Suprapubic skin (tissue), 4 donors: ENCODE data around the gene WNT5B.

Experiments
- EP300 ChIP-seq: sonication (generic); formaldehyde crosslinking; IDR thresholded peaks from one replicate; pipeline ENCODE4 v1.6.1; 2017; ENCODE audit warnings: antibody characterized with exemption
- POLR2A ChIP-seq, 2 donors: fragments of 450-650 bp; IDR thresholded peaks; one replicate each; pipeline ENCODE4 v1.6.1; 2017; ENCODE audit warnings: antibody characterized with exemption in 2 of 2, mild to moderate bottlenecking in 2 of 2, moderate library complexity in 2 of 2
- POLR2AphosphoS5 ChIP-seq, 3 donors: sonication (generic); formaldehyde crosslinking; IDR thresholded peaks; one replicate each; pipeline ENCODE4 v1.6.1; 2017; ENCODE audit warnings: antibody characterized with exemption in 3 of 3
- TF ChIP-seq, protein P1 (sequence below), 2 donors: fragments of 200-600 bp in 1 of 2; fragments of 450-650 bp in 1 of 2; sonication (generic) in 1 of 2; IDR thresholded peaks; one replicate each; pipeline ENCODE4 v1.5.1; 2016 to 2019; ENCODE audit warnings: antibody characterized with exemption in 2 of 2, mild to moderate bottlenecking in 1 of 2, moderate library complexity in 1 of 2

DNA sequence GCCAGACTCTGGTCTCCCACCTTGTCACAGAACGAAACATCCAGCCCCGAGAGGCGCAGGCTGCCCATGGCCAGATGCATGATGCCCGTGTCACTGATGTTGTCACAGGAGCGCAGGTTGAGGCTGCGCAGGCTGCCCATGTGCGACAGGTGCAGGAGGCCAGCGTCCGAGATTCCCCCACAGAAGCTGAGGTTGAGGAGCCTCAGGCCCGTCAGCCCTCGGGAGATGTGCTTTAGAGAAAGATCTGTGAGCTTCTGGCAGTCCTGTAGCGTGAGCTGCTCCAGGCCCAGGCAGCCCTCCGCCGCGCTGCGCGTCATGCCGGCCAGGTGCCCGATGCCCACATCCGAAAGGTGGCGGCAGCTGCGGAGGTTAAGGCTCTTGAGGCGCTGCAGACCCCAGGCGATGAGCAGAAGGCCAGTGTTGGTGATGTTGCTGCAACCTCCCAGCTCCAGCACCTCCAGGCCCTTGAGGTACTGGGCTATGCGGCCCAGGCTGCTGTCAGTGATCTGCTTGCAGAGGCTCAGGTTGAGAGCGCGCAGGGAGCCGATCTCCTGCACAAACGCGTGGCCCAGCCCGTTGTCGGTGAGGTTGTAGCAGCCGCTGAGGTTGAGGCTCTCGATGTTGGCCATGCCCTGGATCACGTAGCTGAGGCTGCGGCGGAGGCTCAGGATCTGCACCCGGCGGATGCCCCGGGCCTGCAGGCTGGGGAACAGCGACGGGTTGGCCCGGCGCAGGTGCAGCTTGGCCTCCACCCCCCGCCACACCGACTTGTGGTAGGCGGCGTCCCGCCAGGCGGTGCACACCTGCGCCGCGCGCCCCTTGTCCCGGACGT, 35.6 kb upstream of the WNT5B start:
- TF ChIP-seq, protein P1, sequence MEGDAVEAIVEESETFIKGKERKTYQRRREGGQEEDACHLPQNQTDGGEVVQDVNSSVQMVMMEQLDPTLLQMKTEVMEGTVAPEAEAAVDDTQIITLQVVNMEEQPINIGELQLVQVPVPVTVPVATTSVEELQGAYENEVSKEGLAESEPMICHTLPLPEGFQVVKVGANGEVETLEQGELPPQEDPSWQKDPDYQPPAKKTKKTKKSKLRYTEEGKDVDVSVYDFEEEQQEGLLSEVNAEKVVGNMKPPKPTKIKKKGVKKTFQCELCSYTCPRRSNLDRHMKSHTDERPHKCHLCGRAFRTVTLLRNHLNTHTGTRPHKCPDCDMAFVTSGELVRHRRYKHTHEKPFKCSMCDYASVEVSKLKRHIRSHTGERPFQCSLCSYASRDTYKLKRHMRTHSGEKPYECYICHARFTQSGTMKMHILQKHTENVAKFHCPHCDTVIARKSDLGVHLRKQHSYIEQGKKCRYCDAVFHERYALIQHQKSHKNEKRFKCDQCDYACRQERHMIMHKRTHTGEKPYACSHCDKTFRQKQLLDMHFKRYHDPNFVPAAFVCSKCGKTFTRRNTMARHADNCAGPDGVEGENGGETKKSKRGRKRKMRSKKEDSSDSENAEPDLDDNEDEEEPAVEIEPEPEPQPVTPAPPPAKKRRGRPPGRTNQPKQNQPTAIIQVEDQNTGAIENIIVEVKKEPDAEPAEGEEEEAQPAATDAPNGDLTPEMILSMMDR (IDR thresholded peaks at IDR 0.05) = no peak
- TF ChIP-seq POLR2A (IDR thresholded peaks at IDR 0.05) (no peak), EP300 (no peak), POLR2AphosphoS5 (IDR thresholded peaks at IDR 0.05) (no peak)
